Loucy (cell line): ENCODE measurements around the gene RAB26.

Experiments used
- CTCF ChIP-seq: fragments of 200-600 bp; sonication (generic); conservative IDR thresholded peaks from 2 replicates; pipeline ENCODE4 v1.5.1; 2014; ENCODE audit warnings: mild to moderate bottlenecking, antibody characterized with exemption, low read length
- EZH2phosphoT487 ChIP-seq: fragments of 200-600 bp; IDR thresholded peaks from 2 replicates; pipeline ENCODE4 v1.6.1; 2018; ENCODE audit warnings: antibody characterized with exemption, mild to moderate bottlenecking, moderate library complexity, borderline replicate concordance

GRCh38 chr16:2187212-2187611, 38.8 kb downstream of the RAB26 start:
- no peak for TF ChIP-seq CTCF
- no peak for TF ChIP-seq EZH2phosphoT487
